HG03095 (cell line): ENCODE data around the gene TLX1.

Experiments used
- ATAC-seq: cut with Tn5 transposase; IDR thresholded peaks from one replicate; pipeline ENCODE4 v1.9.1; 2021; ENCODE audit warnings: moderate library complexity; ENCODE audit not compliant: unreplicated experiment

TLX1 gene

GRCh38 chr10:101111547-101111946, 19.6 kb upstream of the TLX1 start:
- ATAC-seq = no peak

DNA sequence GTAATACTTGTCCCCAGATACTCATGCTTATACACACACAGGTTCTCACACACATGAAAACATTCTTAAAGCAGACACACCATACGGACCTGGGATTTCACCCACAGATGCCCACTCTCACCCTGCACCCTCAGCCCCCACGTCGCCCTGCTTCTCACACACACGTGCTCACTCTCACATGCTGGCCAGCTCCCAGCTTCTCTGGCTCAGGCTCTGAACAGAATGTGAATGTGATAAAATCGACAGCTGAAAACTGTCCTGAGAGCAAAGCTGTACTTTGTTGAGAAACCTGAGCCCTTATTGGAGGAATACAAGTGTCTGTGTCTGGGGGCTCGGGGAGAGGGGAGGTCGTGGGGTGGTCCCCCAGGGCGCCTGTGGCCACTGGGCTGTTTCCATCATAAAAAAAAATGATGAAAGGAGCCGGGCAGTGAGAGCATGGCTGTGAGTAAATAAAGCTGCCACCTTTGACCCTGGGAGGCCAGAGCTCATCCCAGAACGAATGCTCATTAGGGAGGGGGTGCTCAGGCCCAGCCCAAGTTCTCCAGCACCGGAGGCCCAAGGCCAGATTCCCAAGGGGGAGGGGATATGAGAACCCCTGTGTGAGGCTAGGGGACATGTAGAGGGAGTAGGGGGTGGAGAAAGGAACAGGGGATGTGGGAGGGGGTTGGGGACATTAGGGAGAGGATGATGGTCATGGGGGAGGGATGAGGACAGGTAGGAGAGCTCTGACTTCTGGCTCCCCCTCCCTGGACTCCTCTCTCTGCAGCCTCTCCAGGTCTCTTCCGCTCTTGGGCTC, 18.1 kb upstream of the TLX1 start:
- no peak for ATAC-seq

DNA sequence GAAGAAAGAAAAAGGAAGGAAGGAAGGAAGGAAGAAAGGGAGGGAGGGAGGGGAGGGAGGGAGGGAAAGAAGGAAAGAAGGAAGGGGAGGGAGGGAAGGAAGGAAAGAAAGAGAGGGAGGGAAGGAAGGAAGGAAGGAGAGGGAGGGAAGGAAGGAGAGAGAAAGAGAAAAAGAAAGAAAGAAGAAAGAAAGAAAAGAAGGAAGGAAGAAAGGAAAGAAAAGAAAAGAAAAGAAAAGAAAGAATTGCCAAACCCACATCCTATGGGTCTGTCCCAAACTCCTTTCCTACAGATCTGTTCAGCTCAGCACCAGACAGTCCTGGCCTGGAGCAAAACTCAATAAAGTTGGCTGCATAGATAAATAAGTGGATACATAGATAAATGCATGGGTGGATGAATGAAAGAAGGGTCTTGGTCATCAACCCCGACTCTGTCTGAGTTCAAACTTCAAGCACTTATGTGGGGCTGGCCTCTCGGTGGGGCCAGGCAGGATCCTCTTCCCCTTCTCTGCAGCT, 17.2 kb upstream of the TLX1 start:
- ATAC-seq = no peak

- no peak for ATAC-seq
These were observed 16.5 kb upstream of the TLX1 start for GRCh38 chr10:101114646-101115045.

- no peak for ATAC-seq
These were observed 14.3 kb upstream of the TLX1 start for GRCh38 chr10:101116754-101117153.

- no peak for ATAC-seq
These were observed 13.1 kb upstream of the TLX1 start for GRCh38 chr10:101118031-101118430.

DNA sequence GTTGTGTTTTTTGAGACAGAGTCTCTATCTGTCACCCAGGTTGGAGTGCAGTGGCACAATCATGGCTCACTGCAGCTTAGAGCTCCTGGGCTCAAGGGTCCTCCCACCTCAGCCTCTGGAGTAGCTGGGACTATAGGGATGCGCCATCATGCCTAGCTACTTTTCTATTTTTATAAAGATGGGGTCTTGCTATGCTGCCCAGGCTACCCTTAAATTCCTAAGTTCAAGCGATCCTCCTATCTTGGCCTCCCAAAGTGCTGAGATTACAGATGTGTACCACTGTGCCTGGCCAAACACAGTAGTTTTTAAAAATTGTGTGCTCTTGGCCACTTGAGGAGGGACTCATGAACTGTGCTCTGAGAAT, 10.6 kb upstream of the TLX1 start:
- ATAC-seq = no peak

GRCh38 chr10:101120884-101121653, 10.0 kb upstream of the TLX1 start:
- no peak for ATAC-seq

- ATAC-seq = no peak
These were observed 9.5 kb upstream of the TLX1 start for GRCh38 chr10:101121654-101122031.

GRCh38 chr10:101122270-101123084, 8.6 kb upstream of the TLX1 start:
- no peak for ATAC-seq

DNA sequence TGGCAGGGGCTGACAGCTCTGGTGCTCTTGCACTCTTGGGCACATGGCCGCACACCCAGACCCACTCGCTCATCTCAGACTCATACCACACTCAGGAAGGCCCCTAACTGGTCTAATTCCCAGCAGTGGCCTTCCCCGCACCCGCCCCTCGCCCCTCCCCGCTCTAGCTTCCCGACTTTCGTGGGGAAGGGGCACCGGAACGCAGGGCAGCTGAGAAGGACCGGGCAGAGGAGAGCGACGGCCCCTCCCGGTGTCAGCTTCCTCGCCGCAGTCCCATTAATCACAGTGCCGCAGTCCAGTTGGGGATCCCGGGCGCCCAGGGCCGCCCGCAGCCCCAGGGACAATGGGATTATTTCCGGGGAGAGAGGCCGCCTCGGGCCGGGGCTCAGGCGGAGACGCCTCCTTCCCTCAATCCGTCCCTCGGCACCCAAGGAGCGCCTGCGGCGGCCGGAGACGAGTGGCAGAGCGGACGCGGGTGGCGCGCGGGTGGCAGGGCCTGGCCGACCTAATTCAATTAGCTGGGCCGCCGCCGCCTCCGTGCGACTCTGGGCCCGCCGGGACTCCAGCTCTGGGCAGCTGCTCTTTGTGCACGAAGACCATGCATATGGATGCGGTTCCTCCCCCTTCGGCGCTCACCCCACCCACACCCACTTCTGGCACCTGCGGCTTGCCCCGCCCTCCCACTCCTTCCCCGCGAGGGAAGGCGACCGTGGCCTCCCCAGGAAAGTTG, 7.8 kb upstream of the TLX1 start:
- no peak for ATAC-seq

GRCh38 chr10:101123815-101124617, 7.1 kb upstream of the TLX1 start:
- ATAC-seq = no peak

DNA sequence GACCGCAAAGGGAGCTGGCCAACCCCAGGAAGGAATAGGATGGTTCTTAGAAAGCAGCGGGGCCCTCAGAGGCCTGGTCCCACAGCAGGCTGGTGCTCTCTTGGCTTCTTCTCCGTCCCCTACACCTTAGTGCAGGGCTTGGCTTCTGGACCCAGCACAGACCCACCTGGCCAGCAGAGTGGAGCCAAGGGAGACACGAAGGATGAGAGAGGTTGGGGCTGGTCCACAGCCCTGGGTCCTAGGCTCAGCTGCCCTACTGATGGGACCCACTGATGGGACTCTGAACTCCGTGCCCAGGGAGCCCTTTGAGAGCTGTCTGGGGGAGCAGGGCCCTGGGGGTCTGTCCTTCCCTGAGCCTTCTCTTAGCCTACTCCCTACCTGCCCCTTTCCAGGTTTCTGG, 6.2 kb upstream of the TLX1 start:
- ATAC-seq = no peak

DNA sequence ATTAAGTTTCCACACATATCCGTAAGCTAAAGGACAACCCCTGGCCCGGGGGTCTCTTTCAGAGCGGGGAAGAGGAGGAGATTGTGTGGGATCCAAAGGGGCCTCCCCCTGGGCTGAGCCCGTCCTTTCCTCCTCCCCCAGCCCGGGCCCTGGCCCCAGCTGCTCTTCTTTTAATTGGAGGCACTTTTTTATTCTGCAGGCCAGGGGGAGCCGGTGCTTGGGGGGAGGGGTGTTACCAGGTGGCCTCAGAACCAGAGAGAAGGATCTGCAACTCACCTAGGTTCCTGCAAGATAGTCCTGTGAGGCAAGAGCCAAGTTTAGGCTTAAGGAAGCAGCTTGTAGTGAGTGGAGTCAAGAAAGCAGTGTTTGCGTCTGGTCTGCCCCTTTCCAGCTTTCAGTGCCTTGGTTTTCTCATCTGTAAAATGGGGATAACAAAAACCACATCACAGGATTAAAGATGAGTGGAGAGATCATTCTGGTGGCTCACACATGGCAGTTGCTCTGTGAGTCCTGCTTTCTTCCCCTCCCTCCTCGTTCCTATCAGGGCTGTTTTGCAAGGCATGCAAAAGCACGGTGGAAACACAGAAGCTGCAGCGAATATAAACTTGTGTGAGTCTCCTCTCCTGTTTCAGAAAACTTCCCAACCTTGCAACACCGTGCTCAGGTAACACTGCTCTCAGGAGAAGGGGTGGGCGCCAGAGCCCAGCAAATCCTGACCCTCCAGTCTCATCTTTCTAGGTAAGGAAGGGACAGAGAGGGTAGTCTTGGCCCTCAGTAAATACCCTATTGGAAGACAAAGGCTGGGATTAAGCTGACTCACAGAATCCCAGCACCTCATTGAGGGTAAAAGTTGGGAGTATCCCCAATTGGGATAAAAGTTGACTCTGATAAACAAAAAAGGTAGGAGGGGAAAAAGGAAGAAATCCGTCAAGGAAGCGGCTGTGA, 4.1 kb upstream of the TLX1 start:
- no peak for ATAC-seq

DNA sequence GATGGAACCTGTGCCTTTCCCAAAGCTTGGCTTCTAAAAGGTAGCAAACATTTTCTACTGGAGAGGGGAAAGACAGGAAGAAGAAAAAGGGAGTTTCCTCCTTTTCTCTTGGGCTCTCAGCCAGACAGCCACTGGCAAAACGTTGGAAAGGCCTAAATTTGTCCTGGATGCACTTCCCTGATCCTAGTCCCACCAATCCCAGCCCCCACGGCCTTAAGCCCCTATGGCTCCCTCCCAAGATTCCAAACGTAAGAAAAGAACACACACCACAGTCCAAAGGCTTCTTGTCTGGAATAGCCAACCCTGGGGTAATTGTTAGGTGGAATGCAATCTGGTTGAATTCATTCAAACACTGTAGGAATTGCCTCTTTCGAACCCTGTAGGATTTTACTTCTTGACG, 959 bp upstream of the TLX1 start:
- no peak for ATAC-seq

DNA sequence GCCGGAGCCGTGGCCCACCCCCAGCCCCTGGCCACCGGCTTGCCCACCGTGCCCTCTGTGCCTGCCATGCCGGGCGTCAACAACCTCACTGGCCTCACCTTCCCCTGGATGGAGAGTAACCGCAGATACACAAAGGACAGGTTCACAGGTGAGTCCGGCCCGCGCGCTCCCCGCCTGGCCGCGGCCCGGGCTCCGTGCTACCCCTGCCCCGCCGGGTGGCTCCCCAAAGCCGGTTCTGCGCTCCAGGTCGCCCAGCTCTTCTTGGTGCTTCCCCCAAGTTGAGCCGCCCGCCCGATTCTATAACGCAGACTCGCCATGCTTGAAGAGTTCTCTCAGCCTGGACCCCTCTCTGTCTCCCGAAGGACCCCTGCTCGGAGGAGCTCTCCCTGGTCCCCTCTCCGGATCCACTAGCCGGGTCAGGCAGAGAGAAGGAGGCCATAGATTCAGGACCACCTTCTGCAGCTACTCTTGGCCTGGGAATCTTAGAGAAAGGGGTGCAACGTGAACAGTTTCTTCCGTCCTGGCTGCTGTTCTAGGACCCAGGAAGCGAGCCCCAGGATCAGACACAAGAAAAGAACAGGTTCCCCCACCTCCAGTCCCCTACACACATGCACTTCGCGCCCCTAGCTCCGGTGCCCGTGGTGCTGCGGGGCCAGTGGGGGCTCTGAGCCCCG, 999 bp downstream of the TLX1 start:
- ATAC-seq = no peak

- no peak for ATAC-seq
These were observed 1.8 kb downstream of the TLX1 start for GRCh38 chr10:101132636-101133473.
